ACC112 (cell line): ENCODE results near the gene SLC26A9.
A peak's percentile ranks its signal among the peaks of the same experiment; 100 is the strongest.

ENCODE experiments used
- H2AFZ ChIP-seq: fragments of 200-600 bp; sonication (generic); one replicate; pipeline ENCODE4 v1.6.0; 2017; ENCODE audit warnings: antibody characterized with exemption, low read length; ENCODE audit not compliant: unreplicated experiment
- H3K27ac ChIP-seq: fragments of 200-600 bp; sonication (generic); 2 replicates; pipeline ENCODE4 v1.5.1; 2014; ENCODE audit warnings: low read depth, mild to moderate bottlenecking, antibody characterized with exemption, low read length, moderate library complexity
- H3K27me3 ChIP-seq: fragments of 200-600 bp; sonication (generic); 2 replicates; pipeline ENCODE4 v1.6.1; 2014; ENCODE audit warnings: mild to moderate bottlenecking, antibody characterized with exemption, low read length, moderate library complexity, mixed read lengths; ENCODE audit not compliant: insufficient read depth
- H3K36me3 ChIP-seq: fragments of 200-600 bp; sonication (generic); 2 replicates; pipeline ENCODE4 v1.6.1; 2016; ENCODE audit warnings: mild to moderate bottlenecking, antibody characterized with exemption, low read length, moderate library complexity, mixed read lengths; ENCODE audit not compliant: insufficient read depth
- H3K4me1 ChIP-seq: fragments of 200-600 bp; sonication (generic); one replicate; pipeline ENCODE4 v1.6.1; 2016; ENCODE audit warnings: low read length, mixed read lengths; ENCODE audit not compliant: insufficient read depth, unreplicated experiment, control insufficient read depth
- H3K4me3 ChIP-seq: fragments of 200-600 bp; sonication (generic); 2 replicates; pipeline ENCODE4 v1.5.1; 2014; ENCODE audit warnings: mild to moderate bottlenecking, low read depth, low read length
- H3K79me2 ChIP-seq: fragments of 200-600 bp; sonication (generic); one replicate; pipeline ENCODE4 v1.6.0; 2016; ENCODE audit warnings: low read length; ENCODE audit not compliant: control insufficient read depth, unreplicated experiment, insufficient read depth

SLC26A9 gene

DNA sequence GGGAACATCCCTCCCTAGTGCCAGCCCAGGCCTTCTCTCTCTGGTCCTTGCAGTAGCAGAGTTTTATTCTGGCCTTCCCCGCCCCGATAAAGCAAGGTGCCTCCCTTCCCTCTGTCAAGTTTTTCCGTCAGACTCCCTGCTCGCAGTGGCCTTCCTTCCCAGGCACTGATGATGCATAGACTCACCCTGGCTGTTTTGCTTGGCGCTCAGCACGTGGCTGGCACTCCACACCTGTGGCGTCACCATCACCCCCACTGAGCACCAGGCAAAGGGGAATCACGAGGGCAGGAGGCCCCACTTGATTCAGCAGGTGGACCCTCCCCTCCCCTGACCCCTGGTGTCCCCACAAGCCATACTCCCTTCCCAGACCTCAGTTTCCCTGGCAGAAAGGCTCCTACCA is 7.4 kb downstream of the SLC26A9 start:
- no peaks in the 10 kb centered on the region for H3K36me3 ChIP-seq
- peaks cover 44% of the 10 kb centered on the region for H3K4me1 ChIP-seq
- no peak overlapping the region for H3K27ac ChIP-seq
- no peaks in the 10 kb centered on the region for H3K27me3 ChIP-seq
- H3K4me3 ChIP-seq, result no peak overlapping the region
- no peaks in the 10 kb centered on the region for H3K79me2 ChIP-seq
- H2AFZ ChIP-seq, result no peak overlapping the region

DNA sequence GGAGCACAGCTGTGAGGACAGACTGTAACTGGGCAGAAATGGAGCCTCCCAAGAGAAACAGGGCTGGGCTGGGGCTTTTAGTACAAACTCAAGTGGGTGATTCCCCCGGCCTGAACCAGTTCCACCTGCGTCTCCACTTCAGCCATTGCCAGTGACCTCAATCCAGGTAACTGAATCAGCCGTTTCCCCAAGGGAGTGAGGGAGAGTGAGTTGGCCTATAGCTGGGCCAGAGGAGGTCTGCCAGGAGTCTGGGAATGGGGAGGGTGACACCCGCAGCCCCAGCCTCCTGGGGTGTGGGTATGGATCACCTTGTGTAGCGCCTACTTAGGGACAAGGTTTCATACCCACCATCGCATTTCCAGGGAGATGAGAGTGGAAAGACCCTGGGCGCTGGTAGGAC is 8.5 kb downstream of the SLC26A9 start:
- peaks cover 44% of the 10 kb centered on the region for H3K4me1 ChIP-seq
- H3K36me3 ChIP-seq, result no peaks in the 10 kb centered on the region
- no peak overlapping the region for H2AFZ ChIP-seq
- H3K4me3 ChIP-seq, result no peak overlapping the region
- no peaks in the 10 kb centered on the region for H3K79me2 ChIP-seq
- H3K27me3 ChIP-seq, result no peaks in the 10 kb centered on the region
- H3K27ac ChIP-seq, result no peak overlapping the region

DNA sequence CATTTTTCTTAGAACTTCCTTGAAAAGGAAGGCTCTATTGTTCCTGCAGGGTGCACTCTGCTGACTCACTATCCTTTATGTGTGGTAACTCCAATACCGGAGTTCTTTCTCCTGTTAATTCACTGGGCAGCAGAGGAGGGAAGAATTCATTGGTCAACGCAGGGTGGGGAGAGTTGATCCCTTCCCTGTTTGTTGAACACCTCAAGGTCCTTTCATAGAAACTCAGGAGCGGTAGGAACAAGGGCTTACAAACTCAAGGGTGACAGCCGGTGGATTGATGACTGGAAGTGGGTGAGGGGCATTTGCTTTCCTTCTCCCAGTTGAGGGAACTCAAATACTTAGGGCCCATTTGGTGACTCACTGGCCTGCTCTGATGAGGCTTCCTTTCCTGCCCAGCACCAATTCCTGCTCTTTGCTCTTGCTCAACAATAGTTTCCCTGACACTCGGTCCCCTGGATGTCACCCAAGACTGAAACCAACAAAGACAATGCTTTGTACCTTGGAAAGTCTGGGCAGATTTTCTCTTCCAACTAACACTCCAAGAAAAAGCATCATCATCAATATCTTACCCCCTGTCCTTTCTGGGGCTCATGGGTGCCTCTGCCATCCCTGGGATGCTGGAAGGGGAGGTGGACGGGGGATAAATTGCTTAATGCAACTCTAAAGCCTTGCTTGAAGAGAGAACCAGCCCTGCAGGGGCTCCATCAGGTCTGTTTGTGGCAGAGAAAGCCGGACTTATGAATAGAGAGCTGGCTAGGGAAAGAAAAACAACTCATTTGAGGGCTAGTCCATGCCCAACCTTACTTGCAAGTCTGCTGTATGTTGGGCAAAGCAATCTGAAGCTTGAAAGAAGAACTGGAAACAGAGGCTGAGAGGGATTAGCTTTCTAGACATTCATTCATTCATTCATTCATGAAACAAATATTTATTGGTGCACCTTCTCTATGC is 9.3 kb downstream of the SLC26A9 start:
- H3K4me3 ChIP-seq, result peak overlapping the region; percentile 35; the same call in 1 of the 2 replicates
- H3K4me1 ChIP-seq, result peaks cover 44% of the 10 kb centered on the region
- H3K79me2 ChIP-seq, result no peaks in the 10 kb centered on the region
- no peaks in the 10 kb centered on the region for H3K27me3 ChIP-seq
- H2AFZ ChIP-seq, result peak overlapping the region; percentile 87
- peak overlapping the region; percentile 82 for H3K27ac ChIP-seq
- no peaks in the 10 kb centered on the region for H3K36me3 ChIP-seq

DNA sequence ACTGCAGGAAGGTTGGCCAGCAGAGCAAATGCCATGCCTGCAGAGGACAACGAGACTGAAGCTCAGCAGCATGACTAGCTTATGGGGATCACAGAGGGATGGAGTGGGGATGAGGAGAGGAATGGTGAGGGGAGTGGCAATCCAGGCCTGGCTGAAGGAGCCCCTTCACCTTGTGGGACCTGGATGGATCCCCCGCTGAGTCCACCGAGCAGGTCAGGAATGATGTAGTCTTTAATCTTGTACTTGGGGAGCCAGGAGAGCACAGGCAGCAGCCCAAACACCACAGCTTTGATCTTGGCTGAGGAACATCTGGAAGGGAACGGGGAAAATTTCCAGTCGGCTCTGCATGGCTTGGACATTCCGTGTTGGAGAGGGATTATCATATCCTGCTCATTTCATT is 10.5 kb downstream of the SLC26A9 start:
- no peak overlapping the region for H3K4me3 ChIP-seq
- H3K36me3 ChIP-seq, result no peaks in the 10 kb centered on the region
- peak overlapping the region; percentile 82 for H3K27ac ChIP-seq
- no peaks in the 10 kb centered on the region for H3K79me2 ChIP-seq
- H2AFZ ChIP-seq, result peak overlapping the region; percentile 87
- peaks cover 44% of the 10 kb centered on the region for H3K4me1 ChIP-seq
- no peaks in the 10 kb centered on the region for H3K27me3 ChIP-seq

DNA sequence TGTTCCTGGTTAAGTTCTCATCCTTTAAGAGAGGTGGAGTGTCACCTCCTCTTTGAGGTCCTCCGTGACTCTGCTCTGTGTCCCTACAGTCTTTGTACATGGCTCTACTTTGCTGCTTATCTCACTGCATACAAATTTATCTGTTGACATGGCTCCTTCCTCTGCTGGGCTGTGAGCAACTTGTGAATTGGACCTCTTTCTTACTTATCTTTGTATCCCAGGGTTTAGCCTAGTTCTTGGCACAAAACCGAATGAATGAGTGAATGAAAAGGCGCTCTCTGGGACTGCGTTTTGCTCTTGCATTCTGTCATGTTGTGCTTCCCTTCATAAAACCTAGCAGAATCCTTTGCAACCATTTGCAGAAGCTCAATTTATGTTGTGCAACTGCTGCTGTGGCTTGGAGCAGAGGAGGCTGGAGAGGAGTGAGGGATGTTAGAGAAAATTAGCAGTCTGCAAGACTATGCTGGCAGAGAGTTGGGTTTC is 12.4 kb downstream of the SLC26A9 start:
- H3K79me2 ChIP-seq, result no peaks in the 10 kb centered on the region
- no peaks in the 10 kb centered on the region for H3K36me3 ChIP-seq
- H3K4me1 ChIP-seq, result peaks cover 35% of the 10 kb centered on the region
- H2AFZ ChIP-seq, result no peak overlapping the region
- no peak overlapping the region for H3K4me3 ChIP-seq
- H3K27ac ChIP-seq, result no peak overlapping the region
- no peaks in the 10 kb centered on the region for H3K27me3 ChIP-seq

DNA sequence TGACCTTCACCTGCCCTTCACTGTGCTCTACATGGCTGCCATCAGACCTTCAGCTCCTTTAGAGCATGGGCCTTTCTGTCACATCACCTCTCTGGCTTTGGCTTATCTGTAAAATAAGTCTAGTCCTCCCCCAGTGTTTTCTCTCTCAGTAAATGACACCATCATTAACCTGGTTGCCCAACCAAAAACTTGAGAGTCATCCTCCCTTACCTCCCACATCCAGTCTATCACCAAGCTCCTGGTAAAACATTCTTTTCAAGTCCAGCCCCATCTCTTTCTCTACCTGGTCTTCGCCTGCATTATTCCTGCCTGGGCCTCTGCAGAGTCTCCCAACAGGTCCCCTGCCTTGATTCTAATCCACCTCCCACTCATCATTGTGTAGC is 13.1 kb downstream of the SLC26A9 start:
- Histone ChIP-seq H3K36me3 (no peaks in the 10 kb centered on the region), H3K79me2 (no peaks in the 10 kb centered on the region), H3K27ac (no peak overlapping the region), H3K27me3 (no peaks in the 10 kb centered on the region), H2AFZ (no peak overlapping the region), H3K4me1 (peaks cover 41% of the 10 kb centered on the region), H3K4me3 (no peak overlapping the region)

DNA sequence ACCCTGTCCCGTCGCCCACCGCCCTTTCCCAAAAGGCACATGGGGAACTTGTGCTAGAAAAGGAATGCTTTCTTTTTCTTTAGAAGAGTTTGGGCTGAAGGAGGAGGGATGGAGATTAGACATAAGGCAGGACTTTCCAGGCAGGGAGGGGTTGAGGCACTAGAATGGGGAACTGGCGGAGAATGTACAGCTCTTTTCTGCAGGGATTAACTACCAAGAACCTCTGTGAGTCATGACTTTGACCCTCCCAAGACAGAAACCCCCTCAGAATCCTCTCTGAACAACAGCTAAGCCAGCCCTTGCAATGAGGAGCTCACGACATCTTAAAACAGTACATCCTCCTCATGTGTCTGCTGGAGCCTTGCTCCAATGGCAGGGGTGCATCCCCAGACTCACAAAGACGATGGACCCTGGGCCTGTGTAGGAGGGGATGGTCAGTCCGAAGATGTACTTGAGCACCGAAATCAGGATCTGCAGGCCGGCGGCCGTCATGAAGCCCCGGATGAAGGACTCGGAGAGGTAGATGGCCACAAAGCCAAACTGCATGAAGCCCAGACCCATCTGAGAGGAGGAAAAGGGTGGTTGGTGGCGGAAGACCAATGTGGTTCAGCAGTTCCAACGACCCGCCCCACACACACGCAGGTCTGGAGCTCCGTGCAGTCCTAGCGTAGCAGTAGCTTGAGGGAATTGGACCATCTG is 13.6 kb downstream of the SLC26A9 start:
- no peak overlapping the region for H2AFZ ChIP-seq
- peaks cover 40% of the 10 kb centered on the region for H3K4me1 ChIP-seq
- H3K27me3 ChIP-seq, result no peaks in the 10 kb centered on the region
- H3K36me3 ChIP-seq, result no peaks in the 10 kb centered on the region
- no peaks in the 10 kb centered on the region for H3K79me2 ChIP-seq
- no peak overlapping the region for H3K4me3 ChIP-seq
- no peak overlapping the region for H3K27ac ChIP-seq

DNA sequence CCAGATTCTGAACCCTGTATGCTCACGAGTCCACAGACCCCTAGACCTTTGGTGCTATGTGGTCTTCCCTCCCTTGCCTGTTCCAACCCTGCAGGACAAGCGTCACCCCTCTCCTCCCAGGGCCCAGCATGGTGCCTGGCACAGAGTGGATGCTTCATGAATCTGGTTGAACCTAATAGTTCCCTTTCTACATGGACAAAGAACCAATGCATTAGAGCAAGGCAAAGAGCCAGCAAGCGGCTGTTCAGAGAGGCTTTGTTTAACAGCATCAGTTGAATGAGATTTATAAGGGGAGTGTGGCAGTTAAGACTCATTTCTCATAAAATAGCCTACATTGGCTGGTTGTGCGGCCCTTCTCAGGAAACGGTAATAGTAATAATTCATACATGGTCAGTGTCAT is 14.9 kb downstream of the SLC26A9 start:
- no peak overlapping the region for H3K4me3 ChIP-seq
- no peak overlapping the region for H3K27ac ChIP-seq
- H3K79me2 ChIP-seq, result no peaks in the 10 kb centered on the region
- no peaks in the 10 kb centered on the region for H3K36me3 ChIP-seq
- H2AFZ ChIP-seq, result no peak overlapping the region
- H3K4me1 ChIP-seq, result peaks cover 27% of the 10 kb centered on the region
- H3K27me3 ChIP-seq, result no peaks in the 10 kb centered on the region

DNA sequence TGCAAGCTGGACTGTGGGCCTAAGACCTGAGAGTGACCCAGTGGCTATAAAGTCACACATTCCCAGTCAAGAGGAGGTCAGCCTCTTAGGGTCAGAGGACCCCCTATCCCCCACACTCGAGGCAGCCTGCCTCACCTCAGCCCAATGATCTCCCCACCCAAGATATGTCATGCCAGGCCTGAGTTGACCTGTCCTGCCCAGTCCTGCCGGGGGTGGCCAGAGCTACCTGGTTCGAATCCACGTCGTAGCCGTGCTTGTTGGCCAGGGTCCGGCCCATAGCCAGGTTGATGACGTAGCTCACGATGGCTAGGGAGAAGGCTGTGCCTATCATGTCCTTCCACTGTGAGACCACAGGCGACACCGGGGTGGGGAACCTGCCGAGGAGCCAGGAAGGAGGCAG is 15.6 kb downstream of the SLC26A9 start:
- no peak overlapping the region for H3K4me3 ChIP-seq
- H3K4me1 ChIP-seq, result peaks cover 20% of the 10 kb centered on the region
- H2AFZ ChIP-seq, result no peak overlapping the region
- H3K27me3 ChIP-seq, result no peaks in the 10 kb centered on the region
- H3K79me2 ChIP-seq, result no peaks in the 10 kb centered on the region
- H3K36me3 ChIP-seq, result no peaks in the 10 kb centered on the region
- no peak overlapping the region for H3K27ac ChIP-seq

DNA sequence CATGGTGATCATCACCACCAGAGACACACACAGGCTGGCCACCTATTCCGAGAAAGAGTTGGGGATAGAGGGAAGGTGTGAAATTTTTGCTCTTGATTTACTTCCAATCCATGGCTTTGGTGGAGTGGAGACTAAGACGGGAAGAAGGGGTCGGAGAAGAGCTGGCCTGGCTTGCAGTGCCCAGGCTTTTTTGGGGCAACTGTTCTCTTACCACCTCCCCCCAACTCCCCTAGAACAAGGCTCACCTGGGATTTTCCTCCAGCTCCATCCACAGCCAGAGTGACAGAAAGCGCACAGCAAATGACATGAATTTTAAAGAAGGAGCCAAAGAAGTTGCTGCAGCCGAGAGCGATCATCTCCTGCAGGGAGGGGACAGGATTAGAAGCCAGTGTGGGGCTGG is 16.0 kb downstream of the SLC26A9 start:
- Histone ChIP-seq H2AFZ (no peak overlapping the region), H3K79me2 (no peaks in the 10 kb centered on the region), H3K4me1 (peaks cover 19% of the 10 kb centered on the region), H3K27ac (no peak overlapping the region), H3K27me3 (no peaks in the 10 kb centered on the region), H3K36me3 (no peaks in the 10 kb centered on the region), H3K4me3 (no peak overlapping the region)
